ENCODE measurements around the gene CHAC1.

Gene CHAC1

GRCh38 chr15:40952901-40953712 lies at the start of gene CHAC1:
Gene CHAC1 (plus strand): TSS chr15:40953471. CDS start chr15:40953584, 113 bp downstream.
- in situ Hi-C loops (cut with MboI; ENCODE audit: low sequenced_read_pairs) = no loop called here

DNA sequence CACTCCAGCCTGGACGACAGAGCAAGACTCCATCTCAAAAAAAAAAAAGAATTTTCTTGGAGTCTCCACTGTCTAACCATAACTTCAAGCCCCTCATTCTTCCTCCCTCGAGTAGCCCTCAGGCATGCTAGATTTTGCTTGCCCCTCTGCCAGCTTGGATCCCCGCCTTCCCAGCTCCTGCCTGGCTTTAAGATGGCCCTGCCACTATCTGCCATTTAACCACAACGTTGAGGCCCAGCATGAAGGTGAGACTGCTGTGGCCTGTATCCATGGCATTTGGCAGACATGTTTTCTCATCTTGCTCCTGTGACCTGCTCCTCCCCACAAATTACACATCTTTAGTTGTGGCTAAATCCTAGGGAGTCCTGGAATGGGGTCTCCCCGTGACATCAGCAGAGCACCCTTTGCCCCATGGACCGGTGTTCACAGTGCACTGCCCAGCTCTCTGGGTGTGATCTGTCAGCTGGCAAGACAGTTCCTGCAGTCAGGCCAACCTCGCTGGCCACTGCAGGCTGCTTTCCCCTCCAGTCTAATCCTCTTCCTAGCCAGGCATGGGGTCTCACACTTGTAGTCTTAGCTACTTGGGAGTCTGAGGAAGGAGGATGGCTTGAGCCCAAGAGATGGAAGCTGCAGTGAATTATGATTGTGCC lies 48.6 kb upstream of the CHAC1 start:
- in situ Hi-C loops (cut with MboI; ENCODE audit: low sequenced_read_pairs) = no loop called here

GRCh38 chr15:40906091-40906990 lies 46.9 kb upstream of the CHAC1 start:
- in situ Hi-C loops (cut with MboI; ENCODE audit: low sequenced_read_pairs) = no loop called here

DNA sequence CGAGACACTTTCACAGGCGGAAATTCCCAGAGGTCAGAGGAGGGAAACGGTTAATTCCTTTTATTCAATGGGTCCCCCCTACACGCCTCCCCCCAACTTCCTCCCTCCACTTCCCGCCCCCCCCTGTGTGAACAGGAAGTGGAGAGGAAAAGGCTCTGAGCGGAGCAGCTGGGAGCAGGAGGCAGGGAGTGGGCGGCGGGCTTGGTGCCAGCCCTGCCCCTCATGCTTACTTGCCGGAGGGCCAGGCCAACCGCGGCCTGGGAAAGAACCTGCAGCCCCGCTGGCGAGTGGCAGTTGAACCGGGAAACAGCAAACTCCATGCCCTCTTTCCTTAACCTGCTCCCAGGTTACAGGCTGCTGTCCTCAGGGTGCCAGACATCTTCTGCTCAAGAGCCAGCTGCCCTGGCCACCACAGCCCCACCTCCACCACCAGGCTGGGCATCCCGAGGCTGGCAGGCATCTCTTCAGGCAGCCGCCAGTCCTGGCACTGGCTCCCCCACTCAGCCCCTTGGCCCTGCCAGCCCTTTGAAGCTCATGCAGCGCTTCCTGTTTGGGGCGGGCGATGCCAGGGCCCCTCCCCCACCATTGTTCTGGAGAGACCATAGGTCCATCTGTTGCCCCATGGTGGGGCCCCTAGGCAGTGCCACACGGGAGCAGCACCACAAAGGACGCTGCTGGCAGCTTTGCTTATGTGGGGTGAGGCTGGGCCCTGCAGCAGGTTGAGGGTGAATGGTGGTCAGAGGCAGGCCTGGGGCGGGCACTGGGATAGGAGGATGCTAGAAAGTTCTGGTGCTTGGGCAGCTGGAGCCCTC lies 46.1 kb upstream of the CHAC1 start:
- in situ Hi-C loops (cut with MboI; ENCODE audit: low sequenced_read_pairs) = no loop called here

GRCh38 chr15:40908095-40908494 lies 45.2 kb upstream of the CHAC1 start:
- in situ Hi-C loops (cut with MboI; ENCODE audit: low sequenced_read_pairs) = no loop called here

- in situ Hi-C loops (cut with MboI; ENCODE audit: low sequenced_read_pairs) = no loop called here
Measured at GRCh38 chr15:40909662-40910630, 43.3 kb upstream of the CHAC1 start.

- in situ Hi-C loops (cut with MboI; ENCODE audit: low sequenced_read_pairs) = no loop called here
Measured at GRCh38 chr15:40911141-40911540, 42.1 kb upstream of the CHAC1 start.

GRCh38 chr15:40911693-40912092 lies 41.6 kb upstream of the CHAC1 start:
- in situ Hi-C loops (cut with MboI; ENCODE audit: low sequenced_read_pairs) = no loop called here

DNA sequence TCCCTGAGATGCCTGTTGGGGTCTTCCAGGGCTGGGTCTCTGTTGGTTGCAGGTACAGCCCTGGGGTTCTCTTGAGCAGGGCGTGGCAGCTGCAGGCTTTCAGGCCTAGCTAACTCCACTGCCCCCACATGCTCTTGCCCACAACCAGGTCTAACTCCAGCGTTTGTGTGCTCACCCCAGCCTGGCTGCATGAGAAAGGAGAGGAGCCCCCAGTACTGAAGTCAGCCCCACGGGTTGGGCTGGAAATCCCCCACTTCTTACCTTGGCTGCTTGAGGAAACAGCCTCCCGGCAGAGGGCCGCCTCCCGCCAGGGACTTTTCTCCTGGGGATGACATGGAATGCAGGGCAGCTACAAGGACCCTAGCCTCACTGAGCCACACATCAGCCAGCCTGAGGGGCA lies 40.8 kb upstream of the CHAC1 start:
- in situ Hi-C loops (cut with MboI; ENCODE audit: low sequenced_read_pairs) = no loop called here

DNA sequence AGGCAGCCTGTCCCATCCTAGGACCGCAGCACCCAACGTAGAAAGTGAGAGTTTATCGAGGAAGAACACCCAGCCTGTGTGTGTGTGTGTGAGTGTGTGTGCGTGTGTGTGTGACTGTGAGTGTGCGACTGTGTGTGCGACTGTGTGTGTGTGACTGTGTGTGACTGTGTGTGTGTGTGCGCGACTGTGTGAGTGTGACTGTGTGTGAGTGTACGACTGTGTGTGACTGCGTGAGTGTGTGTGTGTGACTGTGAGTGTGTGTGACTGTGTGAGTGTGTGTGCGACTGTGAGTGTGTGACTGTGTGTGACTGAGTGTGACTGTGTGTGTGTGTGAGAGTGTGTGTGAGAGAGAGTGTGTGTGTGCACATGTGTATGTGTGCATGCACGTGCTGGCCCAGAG lies 39.3 kb upstream of the CHAC1 start:
- in situ Hi-C loops (cut with MboI; ENCODE audit: low sequenced_read_pairs) = no loop called here

DNA sequence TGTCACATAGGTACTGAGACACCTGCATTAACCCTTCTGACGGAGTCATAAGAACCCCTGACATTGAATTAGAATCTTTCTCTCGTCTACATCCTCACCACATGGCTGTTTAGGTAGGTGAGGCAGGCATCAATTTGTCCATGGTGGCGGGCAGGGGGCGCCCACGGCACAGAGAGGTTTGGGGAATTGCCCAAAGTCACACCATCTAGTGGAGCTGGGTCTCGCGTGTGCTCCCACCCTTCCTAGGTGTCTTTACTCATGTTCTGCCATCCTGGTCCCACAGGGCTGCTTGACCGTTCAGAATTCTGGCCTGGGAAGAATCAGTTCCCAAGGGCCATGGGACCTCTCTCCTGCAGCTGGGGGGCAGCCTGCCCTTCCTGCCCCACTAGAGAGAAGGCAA lies 38.8 kb upstream of the CHAC1 start:
- in situ Hi-C loops (cut with MboI; ENCODE audit: low sequenced_read_pairs) = no loop called here

DNA sequence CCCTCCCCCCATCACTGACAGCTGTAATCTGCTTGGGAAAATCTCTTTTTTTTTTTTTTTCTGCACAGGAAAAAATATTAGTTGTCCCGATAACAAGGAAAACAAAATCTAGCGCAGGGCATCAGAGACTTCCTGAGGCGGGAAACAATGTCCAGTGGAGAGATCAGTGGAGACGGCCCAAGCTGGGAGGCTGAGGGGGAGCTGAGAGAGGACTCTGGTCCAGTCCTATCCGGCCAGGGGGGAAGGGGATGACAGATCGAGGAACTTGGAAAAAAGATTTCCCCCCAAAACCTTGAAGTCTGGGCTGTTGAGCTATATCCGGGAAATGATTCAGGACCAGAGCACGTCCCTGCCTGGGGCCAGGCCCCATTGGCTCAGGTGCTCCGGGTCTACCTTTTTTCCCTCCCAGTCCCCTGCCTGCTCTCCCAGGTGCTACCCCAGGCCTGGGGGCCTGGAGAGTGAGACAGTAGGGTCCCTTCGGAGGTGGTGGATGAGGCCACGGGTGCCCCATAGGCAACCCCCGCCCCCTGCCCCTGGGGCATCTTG lies 38.1 kb upstream of the CHAC1 start:
- in situ Hi-C loops (cut with MboI; ENCODE audit: low sequenced_read_pairs) = no loop called here

GRCh38 chr15:40915679-40916078 lies 37.6 kb upstream of the CHAC1 start:
- in situ Hi-C loops (cut with MboI; ENCODE audit: low sequenced_read_pairs) = no loop called here

- in situ Hi-C loops (cut with MboI; ENCODE audit: low sequenced_read_pairs) = no loop called here
Measured at GRCh38 chr15:40917585-40917984, 35.7 kb upstream of the CHAC1 start.

GRCh38 chr15:40918146-40918798 lies 35.0 kb upstream of the CHAC1 start:
- in situ Hi-C loops (cut with MboI; ENCODE audit: low sequenced_read_pairs) = no loop called here

DNA sequence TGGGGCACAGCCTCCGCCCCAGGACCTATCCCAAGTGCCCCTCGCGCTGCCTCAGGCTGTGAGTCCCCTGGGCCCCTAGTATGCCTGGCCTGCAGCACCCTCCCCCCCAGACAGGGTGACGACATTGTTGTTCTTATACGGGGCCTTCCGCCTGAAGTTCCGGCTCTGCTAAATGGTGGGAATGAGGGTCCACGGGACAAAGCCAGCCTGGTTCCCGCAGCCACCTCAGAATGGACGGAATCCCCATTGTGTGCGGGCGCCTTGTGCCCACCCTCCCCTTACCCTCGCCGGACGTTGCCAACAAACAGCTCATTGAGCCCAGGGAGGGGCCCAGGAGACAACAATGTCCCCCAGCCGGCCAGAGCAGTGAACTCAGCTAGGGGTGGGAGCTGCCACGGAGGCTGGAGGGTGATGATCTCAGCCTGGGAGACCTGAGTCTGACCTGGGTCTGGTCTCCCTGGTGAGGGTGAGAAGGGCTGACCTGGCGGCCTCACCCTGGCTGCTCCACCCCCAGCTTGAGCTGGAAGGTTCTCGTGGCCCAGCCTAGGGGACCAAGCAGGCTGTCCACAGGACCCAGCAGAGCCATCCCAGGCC lies 34.4 kb upstream of the CHAC1 start:
- in situ Hi-C loops (cut with MboI; ENCODE audit: low sequenced_read_pairs) = no loop called here

DNA sequence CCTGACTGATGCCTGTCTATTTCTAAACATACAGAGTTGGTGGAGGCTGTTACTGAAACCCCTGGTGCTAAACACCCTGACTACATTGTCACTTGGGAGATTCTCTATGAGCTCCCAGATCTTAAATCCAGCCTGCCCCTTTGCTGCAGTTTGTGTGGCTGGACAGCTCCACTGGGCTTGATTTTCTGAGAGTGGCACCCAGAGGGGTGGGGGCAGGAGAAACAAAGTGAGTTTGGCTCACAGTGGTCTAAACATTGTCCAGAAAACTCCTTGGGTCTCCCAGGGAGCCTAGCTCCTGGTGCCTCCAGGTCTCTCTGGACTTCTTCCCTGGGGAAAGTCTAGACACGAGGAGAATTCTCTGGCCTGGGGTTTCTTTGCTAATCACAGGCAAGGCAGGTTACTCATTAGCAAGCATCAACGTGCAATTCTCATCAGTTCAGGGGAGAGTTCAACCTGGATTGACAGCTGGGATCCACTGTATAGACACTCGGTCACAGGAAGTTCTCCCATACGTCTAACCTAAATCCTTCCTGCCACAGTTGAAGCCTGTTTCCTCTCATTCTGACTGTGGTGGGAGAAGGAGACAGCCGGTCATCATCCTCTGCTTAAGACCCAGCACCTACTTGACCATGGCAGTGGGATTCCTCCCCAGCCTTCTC lies 31.2 kb upstream of the CHAC1 start:
- in situ Hi-C loops (cut with MboI; ENCODE audit: low sequenced_read_pairs) = no loop called here

GRCh38 chr15:40922608-40923005 lies 30.7 kb upstream of the CHAC1 start:
- in situ Hi-C loops (cut with MboI; ENCODE audit: low sequenced_read_pairs) = no loop called here

Measured in hTERT RPE-1 (cell line).